Measurements from ENCODE around the gene KRT16. TPM values are rescaled to one million over a fixed set of nuclear protein-coding genes. Genes with fewer than 3 reads are reported as not detected.

Gene KRT16
- total RNA-seq, 1 experiment from 2014 or later: 0.61 TPM

DNA sequence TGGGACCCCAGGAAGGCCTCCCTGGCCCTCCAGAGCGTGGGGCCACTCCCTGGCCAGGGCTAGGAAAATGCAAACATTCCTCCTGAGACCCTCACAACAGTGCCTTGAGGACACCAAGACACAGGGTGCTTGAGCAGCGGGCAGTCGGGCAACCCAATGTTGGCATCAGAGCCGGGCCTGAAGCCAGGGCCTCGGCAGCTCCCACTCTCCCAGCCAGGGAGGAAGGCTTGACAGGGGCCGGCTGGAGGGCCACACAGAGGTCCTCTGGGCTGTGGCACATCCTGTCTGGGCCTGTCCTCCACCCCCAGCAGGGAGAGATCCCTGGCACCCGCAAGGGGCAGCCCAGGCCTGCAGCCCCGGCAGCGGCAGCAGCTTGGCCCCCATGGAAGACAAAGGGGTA is 24.1 kb upstream of the KRT16 start:
- DNase-seq (ENCODE audit: low read depth, low spot score): no peak
- no peak overlapping the region for H3K4me2 ChIP-seq (ENCODE audit: low read length)
- no peak overlapping the region for H3K27ac ChIP-seq (ENCODE audit: low read depth, low read length)
- no peaks in the 10 kb centered on the region for H3K9me3 ChIP-seq (ENCODE audit: control insufficient read depth in 1 of 2, insufficient read depth in 1 of 2, low read depth in 1 of 2, low read length in 2 of 2)
- H4K20me1 ChIP-seq (ENCODE audit: insufficient read depth): no peaks in the 10 kb centered on the region
- H3K27me3 ChIP-seq (ENCODE audit: insufficient read depth, low read length): no peaks in the 10 kb centered on the region
- BruUV-seq (replicated peaks): no TSS peak
- H3K4me1 ChIP-seq (ENCODE audit: control insufficient read depth in 1 of 2, insufficient read depth in 2 of 2, low read length in 2 of 2): no peaks in the 10 kb centered on the region
- intact Hi-C loops (cut with micrococcal nuclease): no loop called here
- ATAC-seq: no peak
- no peaks in the 10 kb centered on the region for H3K79me2 ChIP-seq (ENCODE audit: insufficient read depth, low read length)
- H3K9me2 ChIP-seq (ENCODE audit: insufficient read depth): no peaks in the 10 kb centered on the region
- H3K9ac ChIP-seq (ENCODE audit: low read length): no peak overlapping the region
- ChIA-PET RAD21 (ENCODE audit: low non-redundant PET in 1 of 2, low total read pairs in 2 of 2, uncharacterized antibody in 2 of 2, unreplicated experiment in 2 of 2) (no interaction called here), CTCF (no interaction called here), POLR2A (no interaction called here)
- H3K36me3 ChIP-seq (ENCODE audit: control insufficient read depth in 1 of 2, insufficient read depth in 2 of 2, low read length in 2 of 2): no peaks in the 10 kb centered on the region
- no peak overlapping the region for H2AFZ ChIP-seq (ENCODE audit: low read depth, low read length, poor library complexity, severe bottlenecking)
- TF ChIP-seq, protein P1, sequence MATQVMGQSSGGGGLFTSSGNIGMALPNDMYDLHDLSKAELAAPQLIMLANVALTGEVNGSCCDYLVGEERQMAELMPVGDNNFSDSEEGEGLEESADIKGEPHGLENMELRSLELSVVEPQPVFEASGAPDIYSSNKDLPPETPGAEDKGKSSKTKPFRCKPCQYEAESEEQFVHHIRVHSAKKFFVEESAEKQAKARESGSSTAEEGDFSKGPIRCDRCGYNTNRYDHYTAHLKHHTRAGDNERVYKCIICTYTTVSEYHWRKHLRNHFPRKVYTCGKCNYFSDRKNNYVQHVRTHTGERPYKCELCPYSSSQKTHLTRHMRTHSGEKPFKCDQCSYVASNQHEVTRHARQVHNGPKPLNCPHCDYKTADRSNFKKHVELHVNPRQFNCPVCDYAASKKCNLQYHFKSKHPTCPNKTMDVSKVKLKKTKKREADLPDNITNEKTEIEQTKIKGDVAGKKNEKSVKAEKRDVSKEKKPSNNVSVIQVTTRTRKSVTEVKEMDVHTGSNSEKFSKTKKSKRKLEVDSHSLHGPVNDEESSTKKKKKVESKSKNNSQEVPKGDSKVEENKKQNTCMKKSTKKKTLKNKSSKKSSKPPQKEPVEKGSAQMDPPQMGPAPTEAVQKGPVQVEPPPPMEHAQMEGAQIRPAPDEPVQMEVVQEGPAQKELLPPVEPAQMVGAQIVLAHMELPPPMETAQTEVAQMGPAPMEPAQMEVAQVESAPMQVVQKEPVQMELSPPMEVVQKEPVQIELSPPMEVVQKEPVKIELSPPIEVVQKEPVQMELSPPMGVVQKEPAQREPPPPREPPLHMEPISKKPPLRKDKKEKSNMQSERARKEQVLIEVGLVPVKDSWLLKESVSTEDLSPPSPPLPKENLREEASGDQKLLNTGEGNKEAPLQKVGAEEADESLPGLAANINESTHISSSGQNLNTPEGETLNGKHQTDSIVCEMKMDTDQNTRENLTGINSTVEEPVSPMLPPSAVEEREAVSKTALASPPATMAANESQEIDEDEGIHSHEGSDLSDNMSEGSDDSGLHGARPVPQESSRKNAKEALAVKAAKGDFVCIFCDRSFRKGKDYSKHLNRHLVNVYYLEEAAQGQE (IDR thresholded peaks at IDR 0.05; ENCODE audit: low read depth): no peak
- TF ChIP-seq ZNF274 (IDR thresholded peaks at IDR 0.05; ENCODE audit: low read depth, low read length) (no peak), SIN3A (IDR thresholded peaks at IDR 0.05; ENCODE audit: low read depth) (no peak), ZFX (IDR thresholded peaks at IDR 0.05) (no peak), SP1 (IDR thresholded peaks at IDR 0.05; ENCODE audit: low read depth) (no peak), FOSL1 (IDR thresholded peaks at IDR 0.05; ENCODE audit: low read depth) (no peak), POLR2AphosphoS5 (IDR thresholded peaks at IDR 0.05; ENCODE audit: low read depth, low read length) (no peak), SRF (IDR thresholded peaks at IDR 0.05; ENCODE audit: low read depth) (no peak), EZH2 (IDR thresholded peaks at IDR 0.05) (no peak), POLR2A (IDR thresholded peaks at IDR 0.05; ENCODE audit: borderline replicate concordance, extremely low read depth, insufficient read depth, insufficient read length) (no peak), TCF7L2 (IDR thresholded peaks at IDR 0.05; ENCODE audit: borderline replicate concordance, extremely low read depth, insufficient read depth, insufficient read length) (no peak), YY1 (IDR thresholded peaks at IDR 0.05; ENCODE audit: extremely low read depth, insufficient replicate concordance, low read depth, low read length) (no peak), ELF1 (IDR thresholded peaks at IDR 0.05; ENCODE audit: borderline replicate concordance, low read depth) (no peak)
- TF ChIP-seq, protein P2, sequence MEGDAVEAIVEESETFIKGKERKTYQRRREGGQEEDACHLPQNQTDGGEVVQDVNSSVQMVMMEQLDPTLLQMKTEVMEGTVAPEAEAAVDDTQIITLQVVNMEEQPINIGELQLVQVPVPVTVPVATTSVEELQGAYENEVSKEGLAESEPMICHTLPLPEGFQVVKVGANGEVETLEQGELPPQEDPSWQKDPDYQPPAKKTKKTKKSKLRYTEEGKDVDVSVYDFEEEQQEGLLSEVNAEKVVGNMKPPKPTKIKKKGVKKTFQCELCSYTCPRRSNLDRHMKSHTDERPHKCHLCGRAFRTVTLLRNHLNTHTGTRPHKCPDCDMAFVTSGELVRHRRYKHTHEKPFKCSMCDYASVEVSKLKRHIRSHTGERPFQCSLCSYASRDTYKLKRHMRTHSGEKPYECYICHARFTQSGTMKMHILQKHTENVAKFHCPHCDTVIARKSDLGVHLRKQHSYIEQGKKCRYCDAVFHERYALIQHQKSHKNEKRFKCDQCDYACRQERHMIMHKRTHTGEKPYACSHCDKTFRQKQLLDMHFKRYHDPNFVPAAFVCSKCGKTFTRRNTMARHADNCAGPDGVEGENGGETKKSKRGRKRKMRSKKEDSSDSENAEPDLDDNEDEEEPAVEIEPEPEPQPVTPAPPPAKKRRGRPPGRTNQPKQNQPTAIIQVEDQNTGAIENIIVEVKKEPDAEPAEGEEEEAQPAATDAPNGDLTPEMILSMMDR (IDR thresholded peaks at IDR 0.05 in 2 of 3, conservative IDR thresholded peaks at IDR 0.05 in 1 of 3; ENCODE audit: borderline replicate concordance in 1 of 3, insufficient read depth in 1 of 3, low read depth in 2 of 3, low read length in 2 of 3): no peak
- TF ChIP-seq, protein P3, sequence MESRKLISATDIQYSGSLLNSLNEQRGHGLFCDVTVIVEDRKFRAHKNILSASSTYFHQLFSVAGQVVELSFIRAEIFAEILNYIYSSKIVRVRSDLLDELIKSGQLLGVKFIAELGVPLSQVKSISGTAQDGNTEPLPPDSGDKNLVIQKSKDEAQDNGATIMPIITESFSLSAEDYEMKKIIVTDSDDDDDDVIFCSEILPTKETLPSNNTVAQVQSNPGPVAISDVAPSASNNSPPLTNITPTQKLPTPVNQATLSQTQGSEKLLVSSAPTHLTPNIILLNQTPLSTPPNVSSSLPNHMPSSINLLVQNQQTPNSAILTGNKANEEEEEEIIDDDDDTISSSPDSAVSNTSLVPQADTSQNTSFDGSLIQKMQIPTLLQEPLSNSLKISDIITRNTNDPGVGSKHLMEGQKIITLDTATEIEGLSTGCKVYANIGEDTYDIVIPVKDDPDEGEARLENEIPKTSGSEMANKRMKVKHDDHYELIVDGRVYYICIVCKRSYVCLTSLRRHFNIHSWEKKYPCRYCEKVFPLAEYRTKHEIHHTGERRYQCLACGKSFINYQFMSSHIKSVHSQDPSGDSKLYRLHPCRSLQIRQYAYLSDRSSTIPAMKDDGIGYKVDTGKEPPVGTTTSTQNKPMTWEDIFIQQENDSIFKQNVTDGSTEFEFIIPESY (IDR thresholded peaks at IDR 0.05; ENCODE audit: extremely low read depth, insufficient replicate concordance, low read length): no peak
- TF ChIP-seq, protein P4, sequence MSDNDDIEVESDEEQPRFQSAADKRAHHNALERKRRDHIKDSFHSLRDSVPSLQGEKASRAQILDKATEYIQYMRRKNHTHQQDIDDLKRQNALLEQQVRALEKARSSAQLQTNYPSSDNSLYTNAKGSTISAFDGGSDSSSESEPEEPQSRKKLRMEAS (IDR thresholded peaks at IDR 0.05): no peak
- no peak overlapping the region for H3K4me3 ChIP-seq (replicated peaks in 1 of 2; ENCODE audit: low read depth in 1 of 2, low read length in 2 of 2)
